Activated T-helper 1 cell treated with anti-CD3 and anti-CD28 coated beads, Interleukin-2, amount 50 U/mL, for 16 hours (primary cell): ENCODE data around the gene TBATA.

Experiments
- DNase-seq, 2 donors: peaks; one replicate each; pipeline ENCODE4 v3.0.0-alpha.2; 2020; ENCODE audit warnings: low read depth in 1 of 2, low spot score in 1 of 2

Gene TBATA

GRCh38 chr10:70785190-70785589 lies at the start of gene TBATA:
Gene TBATA (minus strand): TSS chr10:70785377. CDS start chr10:70783379, 1,998 bp downstream.
- DNase-seq: no peak

GRCh38 chr10:70834441-70835151 lies 49.4 kb upstream of the TBATA start:
- DNase-seq: no peak

GRCh38 chr10:70834021-70834420 lies 48.8 kb upstream of the TBATA start:
- no peak for DNase-seq

- no peak for DNase-seq
Observed at GRCh38 chr10:70833601-70834000, 48.4 kb upstream of the TBATA start.

- DNase-seq: no peak
Observed at GRCh38 chr10:70832852-70833528, 47.8 kb upstream of the TBATA start.

- DNase-seq: no peak
Observed at GRCh38 chr10:70832221-70832620, 47.0 kb upstream of the TBATA start.

- no peak for DNase-seq
Observed at GRCh38 chr10:70830164-70830563, 45.0 kb upstream of the TBATA start.

GRCh38 chr10:70829543-70829942 lies 44.4 kb upstream of the TBATA start:
- DNase-seq: no peak

GRCh38 chr10:70828923-70829322 lies 43.7 kb upstream of the TBATA start:
- no peak for DNase-seq

- no peak for DNase-seq
Observed at GRCh38 chr10:70827086-70827757, 42.0 kb upstream of the TBATA start.

- no peak for DNase-seq
Observed at GRCh38 chr10:70822076-70822820, 37.1 kb upstream of the TBATA start.

GRCh38 chr10:70820976-70821750 lies 36.0 kb upstream of the TBATA start:
- no peak for DNase-seq

GRCh38 chr10:70816220-70816894 lies 31.2 kb upstream of the TBATA start:
- peak; percentile 7 to 34 for DNase-seq

GRCh38 chr10:70815504-70816219 lies 30.5 kb upstream of the TBATA start, which contains the start of gene SGPL1:
Gene SGPL1 (plus strand): TSS chr10:70815948. CDS start chr10:70816854, 906 bp downstream.
- DNase-seq: peak; percentile 69 to 80

- DNase-seq: no peak
Observed at GRCh38 chr10:70814126-70814525, 28.9 kb upstream of the TBATA start.

GRCh38 chr10:70812814-70813213 lies 27.6 kb upstream of the TBATA start:
- DNase-seq: no peak

- no peak for DNase-seq
Observed at GRCh38 chr10:70811881-70812280, 26.7 kb upstream of the TBATA start.

GRCh38 chr10:70810967-70811366 lies 25.8 kb upstream of the TBATA start:
- DNase-seq: no peak

- DNase-seq: no peak
Observed at GRCh38 chr10:70809726-70810125, 24.5 kb upstream of the TBATA start.
